Globus pallidus (tissue), 1 donor: ENCODE data around the gene MAGEE2.
A peak's percentile ranks its signal among the peaks of the same experiment; 100 is the strongest.
"Not testable (repeated sequence)": the region's sequence is repeated elsewhere in the genome, so short reads cannot be mapped to it uniquely, and the experiment has no call there.

Experiments used
- DNase-seq: peaks from one replicate; pipeline ENCODE4 v3.0.0-alpha.2; 2015; ENCODE audit warnings: low spot score

The MAGEE2 gene

GRCh38 chrX:75784680-75785491, at the start of gene MAGEE2:
Gene MAGEE2, minus strand, starts transcription at chrX:75785254. Its CDS starts 203 bp downstream, at chrX:75785051.
- peak; percentile 12 for DNase-seq

GRCh38 chrX:75786290-75786689, 1.2 kb upstream of the MAGEE2 start:
- DNase-seq: no peak

- DNase-seq: peak; percentile 41
Measured at GRCh38 chrX:75781611-75782010, 3.4 kb downstream of the MAGEE2 start.

- DNase-seq: not testable (repeated sequence)
Measured at GRCh38 chrX:75768063-75768462, 17.0 kb downstream of the MAGEE2 start.

- DNase-seq: no peak
Measured at GRCh38 chrX:75748431-75748830, 36.6 kb downstream of the MAGEE2 start.

- DNase-seq: no peak
Measured at GRCh38 chrX:75746891-75747639, 38.0 kb downstream of the MAGEE2 start.
